Right lobe of liver (tissue), 6 donors: ENCODE measurements around the gene TELO2. TPM values are rescaled to one million over a fixed set of nuclear protein-coding genes. Genes with fewer than 3 reads are reported as not detected.

Experiments used
- ATAC-seq, 4 donors: fragments of 200-7000 bp; cut with Tn5 transposase; one replicate each; pipeline ENCODE4 v1.9.1; 2020; ENCODE audit warnings: mild to moderate bottlenecking in 4 of 4, moderate library complexity in 4 of 4
- DNase-seq, 3 donors: peaks; one replicate each; pipeline ENCODE4 v3.0.0-alpha.2; 2020
- H3K27ac ChIP-seq, 3 donors: fragments of 200-600 bp; one replicate each; pipeline ENCODE4 v1.8.0; 2022
- H3K27me3 ChIP-seq, 2 donors: fragments of 200-600 bp; one replicate each; pipeline ENCODE4 v1.8.0; 2022
- H3K36me3 ChIP-seq, 4 donors: fragments of 200-600 bp; sonication (generic) in 1 of 4; one replicate each; pipeline versions ENCODE4 v1.5.1 to v1.8.0; 2017 to 2022; ENCODE audit warnings: control low read depth in 1 of 4
- H3K4me1 ChIP-seq, 4 donors: fragments of 200-600 bp; sonication (generic) in 1 of 4; one replicate each; pipeline versions ENCODE4 v1.5.1 to v1.8.0; 2017 to 2022; ENCODE audit warnings: control low read depth in 1 of 4
- H3K4me3 ChIP-seq, 3 donors: fragments of 200-600 bp; one replicate each; pipeline ENCODE4 v1.8.0; 2022
- H3K9me3 ChIP-seq, 4 donors: fragments of 200-600 bp; sonication (generic) in 1 of 4; one replicate each; pipeline versions ENCODE4 v1.5.1 to v1.8.0; 2017 to 2022; ENCODE audit warnings: control low read depth in 1 of 4
- POLR2A ChIP-seq: fragments of 450-650 bp; IDR thresholded peaks from one replicate; pipeline ENCODE4 v1.6.1; 2017; ENCODE audit warnings: antibody characterized with exemption, mild to moderate bottlenecking
- WGBS: methylation state at CpG from one replicate; pipeline ENCODE4 v1.1.6; 2018; ENCODE audit warnings: low coverage, low lambda C conversion rate; ENCODE audit not compliant: insufficient coverage; ENCODE audit errors: missing lambda C conversion rate; 5-methylcytosine and 5-hydroxymethylcytosine counted together
- intact Hi-C, 2 donors: fragments of 100-400 bp; cut with DNase I; formaldehyde crosslinking; loops; one replicate each; pipeline versions ENCODE4 v1.11.2 to v1.14.1; 2022
- total RNA-seq, 6 experiments: library from RNA; depleted of rRNA in 2 of 6; stranded (reverse); fragments of >200 nt in 2 of 6; fragmentation: NEBNext Ultra II Directional in 3 of 6; extraction: Animal tissue kit (Norgen Biotek cat#: 25700) in 3 of 6; gene quantifications; one replicate each; pipeline versions ENCODE4 v1.1.0 to v1.2.4, GENCODE V29; 2016 to 2023
- TF ChIP-seq, protein P1 (sequence below), 4 donors: fragments of 200-600 bp in 3 of 4; fragments of 450-650 bp in 1 of 4; IDR thresholded peaks; one replicate each; pipeline versions ENCODE4 v1.5.1 to v1.8.0; 2016 to 2022; ENCODE audit warnings: antibody characterized with exemption in 4 of 4, mild to moderate bottlenecking in 2 of 4
- donor health status: DM: no; HTN: yes; CAD: no.
- donor health status: DM: no; HTN: no; CAD: no.
- donor health status: DM: no; HTN: no; CAD: no.
- donor health status: DM: no; HTN: yes; CAD: no.
- donor health status: DM: no; HTN: yes; CAD: no.

The TELO2 gene
- total RNA-seq, 6 experiments from 2014 or later = 9.5 to 31.0 (median 20.8) TPM

DNA sequence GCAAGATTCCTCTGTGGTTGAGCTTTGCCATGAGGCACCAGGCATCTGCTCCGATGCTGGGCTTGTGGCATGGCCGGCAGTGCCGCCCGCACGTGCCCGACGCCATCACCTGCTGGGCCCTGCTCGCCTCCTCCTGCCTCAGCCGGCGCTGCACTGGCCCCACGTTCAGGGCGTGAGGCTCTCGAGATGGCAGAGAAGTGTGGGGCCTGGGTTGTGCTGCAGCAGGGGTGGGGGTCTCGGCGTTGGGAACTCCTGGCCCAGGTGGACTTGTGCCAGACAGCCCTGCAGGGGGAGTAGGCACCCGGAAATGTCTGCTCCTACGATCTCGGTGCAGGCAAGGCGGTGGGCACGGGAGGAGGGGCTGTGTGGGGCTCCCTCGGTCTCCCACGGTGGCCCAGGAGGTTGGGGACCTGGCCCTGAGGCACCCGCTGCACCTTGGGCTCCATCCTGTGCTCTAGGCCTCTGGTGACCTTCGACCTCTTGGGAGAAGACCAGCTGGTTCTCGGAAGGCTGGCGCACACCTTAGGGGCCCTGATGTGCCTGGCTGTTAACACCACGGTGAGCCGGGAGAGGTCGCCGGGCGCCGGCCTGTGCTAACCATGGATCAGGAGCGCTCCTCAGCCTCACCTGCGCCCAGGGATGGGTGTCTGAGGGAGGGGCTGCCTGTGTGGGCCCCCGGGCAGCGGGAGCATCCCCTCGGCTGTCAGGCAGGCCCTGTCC, 13.5 kb downstream of the TELO2 start:
- Histone ChIP-seq H3K27ac (no peak overlapping the region), H3K4me1 (no peaks in the 10 kb centered on the region), H3K9me3 (no peaks in the 10 kb centered on the region), H3K4me3 (no peak overlapping the region), H3K27me3 (no peaks in the 10 kb centered on the region), H3K36me3 (peaks cover 0 to 18% (median 7%) of the 10 kb centered on the region in 4 donors)
- no CpG with 5 or more reads among the region's 37 CpGs for WGBS
- no peak for DNase-seq
- intact Hi-C loops = no loop called here
- ATAC-seq = peak in 2 of 4 donors; percentile 18 to 35
- TF ChIP-seq, protein P1, sequence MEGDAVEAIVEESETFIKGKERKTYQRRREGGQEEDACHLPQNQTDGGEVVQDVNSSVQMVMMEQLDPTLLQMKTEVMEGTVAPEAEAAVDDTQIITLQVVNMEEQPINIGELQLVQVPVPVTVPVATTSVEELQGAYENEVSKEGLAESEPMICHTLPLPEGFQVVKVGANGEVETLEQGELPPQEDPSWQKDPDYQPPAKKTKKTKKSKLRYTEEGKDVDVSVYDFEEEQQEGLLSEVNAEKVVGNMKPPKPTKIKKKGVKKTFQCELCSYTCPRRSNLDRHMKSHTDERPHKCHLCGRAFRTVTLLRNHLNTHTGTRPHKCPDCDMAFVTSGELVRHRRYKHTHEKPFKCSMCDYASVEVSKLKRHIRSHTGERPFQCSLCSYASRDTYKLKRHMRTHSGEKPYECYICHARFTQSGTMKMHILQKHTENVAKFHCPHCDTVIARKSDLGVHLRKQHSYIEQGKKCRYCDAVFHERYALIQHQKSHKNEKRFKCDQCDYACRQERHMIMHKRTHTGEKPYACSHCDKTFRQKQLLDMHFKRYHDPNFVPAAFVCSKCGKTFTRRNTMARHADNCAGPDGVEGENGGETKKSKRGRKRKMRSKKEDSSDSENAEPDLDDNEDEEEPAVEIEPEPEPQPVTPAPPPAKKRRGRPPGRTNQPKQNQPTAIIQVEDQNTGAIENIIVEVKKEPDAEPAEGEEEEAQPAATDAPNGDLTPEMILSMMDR (IDR thresholded peaks at IDR 0.05) = no peak

- DNase-seq = peak in 1 of 3 donors; percentile 20
- no peaks in the 10 kb centered on the region for H3K36me3 ChIP-seq
- no peak overlapping the region for H3K27ac ChIP-seq
These were observed 15.5 kb downstream of the TELO2 start for GRCh38 chr16:1508494-1509187.

DNA sequence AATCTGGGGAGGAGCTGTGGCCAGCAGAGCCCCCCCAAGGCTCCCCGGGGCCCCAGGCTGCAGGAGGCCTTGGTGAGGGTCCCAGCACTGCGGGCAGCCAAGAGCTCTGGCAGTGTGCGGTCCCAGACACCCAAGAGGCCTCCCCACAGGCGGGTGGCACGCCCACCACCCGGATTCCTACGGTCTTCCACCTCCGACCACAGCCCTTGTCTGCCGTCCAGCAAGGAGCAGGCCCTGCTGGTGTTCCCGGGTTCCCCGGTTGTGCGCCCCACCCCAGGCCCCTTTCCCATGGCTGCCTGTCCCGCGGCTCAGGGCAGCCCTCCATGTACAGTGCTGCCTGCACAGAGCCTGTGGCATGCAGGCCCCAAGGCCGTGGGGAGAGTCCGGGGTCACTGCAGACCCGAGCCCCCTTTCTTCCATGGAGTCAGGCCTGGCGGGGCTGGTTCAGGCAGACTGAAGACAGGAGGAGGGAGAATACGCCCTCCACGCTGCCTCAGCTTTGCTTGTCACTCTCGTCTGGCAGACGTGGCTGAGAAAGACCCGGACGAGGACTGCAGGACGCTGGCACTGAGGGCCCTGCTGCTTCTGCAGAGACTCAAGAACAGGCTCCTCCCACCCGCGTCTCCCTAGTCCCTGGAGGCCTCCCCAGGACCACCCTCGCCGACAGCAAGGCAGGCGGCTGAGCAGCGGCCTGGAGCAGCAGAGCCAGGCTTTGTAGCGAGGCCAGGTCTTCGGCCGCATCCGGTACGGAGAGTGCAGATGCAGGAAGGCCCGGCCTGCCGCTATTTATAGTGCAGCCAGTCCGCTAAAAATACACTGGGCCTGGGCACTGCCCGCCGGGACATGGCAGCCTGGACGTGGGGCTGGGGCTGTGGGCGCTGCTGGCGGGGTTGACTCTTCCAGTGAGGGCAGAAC, 16.4 kb downstream of the TELO2 start:
- Histone ChIP-seq H3K36me3 (no peaks in the 10 kb centered on the region), H3K27me3 (no peaks in the 10 kb centered on the region), H3K9me3 (no peaks in the 10 kb centered on the region), H3K4me1 (no peaks in the 10 kb centered on the region), H3K4me3 (no peak overlapping the region), H3K27ac (no peak overlapping the region)
- TF ChIP-seq, protein P1 (IDR thresholded peaks at IDR 0.05) = no peak
- no peak for TF ChIP-seq POLR2A
- DNase-seq = peak in 2 of 3 donors; percentile 61 to 65
- intact Hi-C loops = no loop called here
- WGBS = 94% methylated on average over 11 of the region's 44 CpGs
- ATAC-seq = peak; percentile 29 to 67 (median 46)

More at GRCh38 chr16:1508494-1509187, 15.5 kb downstream of the TELO2 start:
- H3K4me1 ChIP-seq = no peaks in the 10 kb centered on the region
- no peak overlapping the region for H3K4me3 ChIP-seq
- no peak for TF ChIP-seq POLR2A
- TF ChIP-seq, protein P1 (IDR thresholded peaks at IDR 0.05) = no peak
- ATAC-seq = no peak
- WGBS = no CpG with 5 or more reads among the region's 24 CpGs
- intact Hi-C loops = no loop called here
- no peaks in the 10 kb centered on the region for H3K27me3 ChIP-seq
- no peaks in the 10 kb centered on the region for H3K9me3 ChIP-seq

GRCh38 chr16:1510272-1510671, 17.1 kb downstream of the TELO2 start:
- ATAC-seq (no peak), DNase-seq (no peak)
- H3K27ac ChIP-seq = no peak overlapping the region
- no peak for TF ChIP-seq POLR2A
- TF ChIP-seq, protein P1 (IDR thresholded peaks at IDR 0.05) = no peak
- H3K9me3 ChIP-seq = no peaks in the 10 kb centered on the region
- no peaks in the 10 kb centered on the region for H3K4me1 ChIP-seq
- no peaks in the 10 kb centered on the region for H3K36me3 ChIP-seq
- H3K27me3 ChIP-seq = no peaks in the 10 kb centered on the region
- WGBS = 71% methylated on average over 4 of the region's 10 CpGs
- H3K4me3 ChIP-seq = no peak overlapping the region
- intact Hi-C loops = no loop called here
